ENCODE measurements around the gene PLXNA2. TPM values are rescaled to one million over a fixed set of nuclear protein-coding genes. Genes with fewer than 3 reads are reported as not detected.

Gene PLXNA2
- polyA plus RNA-seq, 2 of the 4 experiments (the other 2 are of a cell fraction): 0.36 to 0.87 TPM

GRCh38 chr1:208251015-208251414 lies 6.8 kb upstream of the PLXNA2 start:
- no peak for ATAC-seq
- no peak overlapping the region for H3K4me3 ChIP-seq
- DNase-seq (ENCODE audit: low read depth in 1 of 2, low spot score in 1 of 2): no peak
- ChIA-PET POLR2A (no interaction called here), CTCF (interaction anchor here (0.7 to 15.6 kb wide), 4 partner anchors 119 to 253 kb away, joined by 3 to 358 read pairs (median 8); no protein-coding TSS in a partner anchor)
- no peak overlapping the region for H3K4me2 ChIP-seq
- TF ChIP-seq MYC (IDR thresholded peaks at IDR 0.05; ENCODE audit: borderline replicate concordance, low read length) (no peak), CEBPB (IDR thresholded peaks at IDR 0.05) (no peak), KDM1A (IDR thresholded peaks at IDR 0.05; ENCODE audit: low read depth) (no peak), FOSB (CRISPR knock-in tag; IDR thresholded peaks at IDR 0.05) (no peak), JUN (IDR thresholded peaks at IDR 0.05) (no peak), TP53 (CRISPR knock-in tag; IDR thresholded peaks at IDR 0.05) (no peak), EHF (CRISPR knock-in tag; IDR thresholded peaks at IDR 0.05) (no peak), ELK1 (IDR thresholded peaks at IDR 0.05; ENCODE audit: low read depth, low read length) (no peak), SMC3 (IDR thresholded peaks at IDR 0.05) (no peak), RCOR1 (IDR thresholded peaks at IDR 0.05; ENCODE audit: low read depth, low read length) (no peak), RFX5 (IDR thresholded peaks at IDR 0.05) (no peak), ZFP36 (IDR thresholded peaks at IDR 0.05; ENCODE audit: borderline replicate concordance, partially characterized antibody) (no peak)
- H3K27ac ChIP-seq: no peak overlapping the region
- peaks cover 4% of the 10 kb centered on the region; the same call in 1 of the 3 replicates for H3K4me1 ChIP-seq
- no peaks in the 10 kb centered on the region for H3K9me3 ChIP-seq
- 48% methylated on average over 5 of the region's 5 CpGs for WGBS (ENCODE audit: missing lambda C conversion rate)
- no peak for FAIRE-seq

GRCh38 chr1:208250613-208251012 lies 6.4 kb upstream of the PLXNA2 start:
- Histone ChIP-seq H3K9me3 (no peaks in the 10 kb centered on the region), H3K4me3 (no peak overlapping the region), H3K27ac (no peak overlapping the region), H3K4me1 (peaks cover 4% of the 10 kb centered on the region; the same call in 1 of the 3 replicates), H3K4me2 (no peak overlapping the region)
- no peak for TF ChIP-seq EHF (CRISPR knock-in tag; IDR thresholded peaks at IDR 0.05)
- no peak for TF ChIP-seq EHMT2 (IDR thresholded peaks at IDR 0.05; ENCODE audit: low read depth)
- no peak for TF ChIP-seq ZNF302 (CRISPR knock-in tag; IDR thresholded peaks at IDR 0.05)
- no peak for TF ChIP-seq CTCF (IDR thresholded peaks at IDR 0.05)
- ChIA-PET CTCF (interaction anchor here (0.7 to 15.6 kb wide), 5 partner anchors 9 to 253 kb away, joined by 3 to 358 read pairs (median 4); no protein-coding TSS in a partner anchor), POLR2A (no interaction called here)
- WGBS (ENCODE audit: missing lambda C conversion rate): 41% methylated on average over 6 of the region's 6 CpGs
- ATAC-seq (no peak), FAIRE-seq (no peak), DNase-seq (ENCODE audit: low read depth in 1 of 2, low spot score in 1 of 2) (no peak)

- Histone ChIP-seq H3K27ac (no peak overlapping the region), H3K4me3 (no peak overlapping the region), H3K4me2 (no peak overlapping the region), H3K9me3 (no peaks in the 10 kb centered on the region), H3K4me1 (peaks cover 11% of the 10 kb centered on the region)
- FAIRE-seq (no peak), DNase-seq (ENCODE audit: low read depth in 1 of 2, low spot score in 1 of 2) (no peak), ATAC-seq (no peak)
- ChIA-PET CTCF (interaction anchor here (1.4 to 15.6 kb wide), 3 partner anchors 10 to 227 kb away, joined by 3 to 358 read pairs (median 12); no protein-coding TSS in a partner anchor), POLR2A (no interaction called here)
- no peak for TF ChIP-seq CBX2 (IDR thresholded peaks at IDR 0.05; ENCODE audit: borderline replicate concordance, low read depth)
- no peak for TF ChIP-seq HDAC2 (IDR thresholded peaks at IDR 0.05)
- TF ChIP-seq CHD2 (IDR thresholded peaks at IDR 0.05; ENCODE audit: low read length, partially characterized antibody): no peak
- no peak for TF ChIP-seq MAZ (IDR thresholded peaks at IDR 0.05; ENCODE audit: borderline replicate concordance, low read depth, low read length)
- no peak for TF ChIP-seq ZSCAN20 (CRISPR knock-in tag; IDR thresholded peaks at IDR 0.05)
- TF ChIP-seq HOXA7 (CRISPR knock-in tag; IDR thresholded peaks at IDR 0.05): no peak
- TF ChIP-seq ZC3H11A (IDR thresholded peaks at IDR 0.05): no peak
- no peak for TF ChIP-seq MYC (IDR thresholded peaks at IDR 0.05; ENCODE audit: borderline replicate concordance, low read length)
- WGBS (ENCODE audit: missing lambda C conversion rate): 41% methylated on average over 5 of the region's 5 CpGs
These were observed 5.0 kb upstream of the PLXNA2 start for GRCh38 chr1:208248991-208249696.
